H1 (cell line): ENCODE data around the gene SNX30. TPM values are rescaled to one million over a fixed set of nuclear protein-coding genes. Genes with fewer than 3 reads are reported as not detected.

Experiments
- CHD7 ChIP-seq: fragments of 300-600 bp; sonication (generic); IDR thresholded peaks from 2 replicates; pipeline ENCODE4 v1.7.1; 2012; ENCODE audit warnings: low read length, moderate library complexity, mild to moderate bottlenecking, inconsistent platforms; ENCODE audit not compliant: insufficient replicate concordance
- polyA plus RNA-seq, 7 experiments: library from polyadenylated mRNA; depleted of rRNA in 3 of 7; stranded (reverse) in 5 of 7; unstranded in 2 of 7; fragments of >200 nt in 5 of 7; fragments of 200-250 nt in 2 of 7; gene quantifications; 1 replicate in 5 of 7; 2 replicates in 1 of 7; 4 replicates in 1 of 7; pipeline versions ENCODE4 v1.2.1 to v1.2.3, GENCODE V29; 2011 to 2013; ENCODE audit warnings: missing spikeins in 2 of 7, mixed read lengths in 2 of 7
- total RNA-seq: library from RNA; stranded (reverse); fragmentation: NEBNext Ultra II Directional; extraction: Animal tissue kit (Norgen Biotek cat#: 25700); gene quantifications from 2 replicates; pipeline ENCODE4 v1.2.1, GENCODE V29; 2021

SNX30 gene
- total and polyA plus RNA-seq, 2 of the 8 experiments (the other 6 are each of a cell fraction or from before 2014, with no cell fraction given): 4.0 to 12.2 TPM

DNA sequence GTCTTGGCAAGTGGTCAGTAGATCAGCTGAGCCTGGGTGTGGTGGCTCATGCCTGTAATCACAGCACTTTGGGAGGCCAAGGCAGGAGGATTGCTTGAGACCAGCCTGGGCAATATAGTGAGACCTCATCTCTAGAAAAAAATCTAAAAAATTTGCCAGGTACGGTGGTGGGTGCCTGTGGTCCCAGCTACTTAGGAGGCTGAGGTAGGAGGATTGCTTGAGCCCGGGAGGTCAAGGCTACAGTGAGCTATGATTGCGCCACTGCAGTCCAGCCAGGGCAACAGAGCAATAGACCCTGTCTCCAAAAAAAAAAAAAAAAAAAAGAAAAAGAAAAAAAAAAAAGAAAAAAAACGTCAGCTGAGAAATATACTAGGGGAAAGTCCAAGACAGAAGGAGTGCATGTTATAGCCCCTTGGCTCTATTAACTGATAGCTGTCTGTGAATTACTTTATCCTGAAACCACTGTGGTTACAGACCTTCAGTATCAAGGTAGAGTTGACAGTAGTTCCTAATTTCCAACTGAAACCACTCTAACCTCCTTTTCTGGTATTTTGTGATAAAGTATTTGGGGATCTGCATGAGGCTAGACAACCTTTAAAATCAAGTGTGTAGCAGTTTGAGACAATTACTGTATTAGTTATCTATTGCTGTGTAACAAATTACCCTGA is 30.3 kb upstream of the SNX30 start (continued):
- TF ChIP-seq CHD7: no peak
